ENCODE results near the gene YOD1.
"Not testable (repeated sequence)": the region's sequence is repeated elsewhere in the genome, so short reads cannot be mapped to it uniquely, and the experiment has no call there.

YOD1 gene

GRCh38 chr1:207050480-207051190 is 373 bp downstream of the YOD1 start:
- in situ Hi-C loops (cut with HindIII; ENCODE audit: low sequenced_read_pairs) = no loop called here

GRCh38 chr1:207049974-207050391 is 1.0 kb downstream of the YOD1 start:
- in situ Hi-C loops (cut with HindIII; ENCODE audit: low sequenced_read_pairs) = no loop called here

- in situ Hi-C loops (cut with HindIII; ENCODE audit: low sequenced_read_pairs) = no loop called here
Measured at GRCh38 chr1:207049514-207049913, 1.5 kb downstream of the YOD1 start.

- in situ Hi-C loops (cut with HindIII; ENCODE audit: low sequenced_read_pairs) = no loop called here
Measured at GRCh38 chr1:207049054-207049453, 2.0 kb downstream of the YOD1 start.

- in situ Hi-C loops (cut with HindIII; ENCODE audit: low sequenced_read_pairs) = no loop called here
Measured at GRCh38 chr1:207048041-207048440, 3.0 kb downstream of the YOD1 start.

GRCh38 chr1:207047505-207047904 is 3.5 kb downstream of the YOD1 start:
- in situ Hi-C loops (cut with HindIII; ENCODE audit: low sequenced_read_pairs) = no loop called here

- in situ Hi-C loops (cut with HindIII; ENCODE audit: low sequenced_read_pairs) = no loop called here
Measured at GRCh38 chr1:207045453-207045852, 5.6 kb downstream of the YOD1 start.

GRCh38 chr1:207041397-207041796 is 9.6 kb downstream of the YOD1 start:
- in situ Hi-C loops (cut with HindIII; ENCODE audit: low sequenced_read_pairs) = not testable (repeated sequence)

GRCh38 chr1:207040181-207040533 is 10.9 kb downstream of the YOD1 start:
- in situ Hi-C loops (cut with HindIII; ENCODE audit: low sequenced_read_pairs) = no loop called here

- in situ Hi-C loops (cut with HindIII; ENCODE audit: low sequenced_read_pairs) = no loop called here
Measured at GRCh38 chr1:207039380-207040180, 11.4 kb downstream of the YOD1 start.

GRCh38 chr1:207036865-207037264 is 14.1 kb downstream of the YOD1 start:
- in situ Hi-C loops (cut with HindIII; ENCODE audit: low sequenced_read_pairs) = no loop called here

GRCh38 chr1:207035877-207036551 is 15.0 kb downstream of the YOD1 start:
- in situ Hi-C loops (cut with HindIII; ENCODE audit: low sequenced_read_pairs) = no loop called here

- in situ Hi-C loops (cut with HindIII; ENCODE audit: low sequenced_read_pairs) = no loop called here
Measured at GRCh38 chr1:207034998-207035397, 16.0 kb downstream of the YOD1 start.

- in situ Hi-C loops (cut with HindIII; ENCODE audit: low sequenced_read_pairs) = no loop called here
Measured at GRCh38 chr1:207034208-207034607, 16.8 kb downstream of the YOD1 start.

- in situ Hi-C loops (cut with HindIII; ENCODE audit: low sequenced_read_pairs) = no loop called here
Measured at GRCh38 chr1:207033302-207033701, 17.7 kb downstream of the YOD1 start.

GRCh38 chr1:207032528-207033017 is 18.4 kb downstream of the YOD1 start, which contains the start of gene C1orf116:
Gene C1orf116 (minus strand): TSS chr1:207032756. CDS start chr1:207027598, 5,158 bp downstream.
- in situ Hi-C loops (cut with HindIII; ENCODE audit: low sequenced_read_pairs) = no loop called here

GRCh38 chr1:207031632-207032264 is 19.3 kb downstream of the YOD1 start:
- in situ Hi-C loops (cut with HindIII; ENCODE audit: low sequenced_read_pairs) = no loop called here

GRCh38 chr1:207031016-207031415 is 20.0 kb downstream of the YOD1 start:
- in situ Hi-C loops (cut with HindIII; ENCODE audit: low sequenced_read_pairs) = no loop called here

GRCh38 chr1:207030522-207031009 is 20.4 kb downstream of the YOD1 start:
- in situ Hi-C loops (cut with HindIII; ENCODE audit: low sequenced_read_pairs) = no loop called here

GRCh38 chr1:207029701-207030521 is 21.1 kb downstream of the YOD1 start:
- in situ Hi-C loops (cut with HindIII; ENCODE audit: low sequenced_read_pairs) = no loop called here
